ENCODE measurements around the gene ATP6V1B1.

DNA sequence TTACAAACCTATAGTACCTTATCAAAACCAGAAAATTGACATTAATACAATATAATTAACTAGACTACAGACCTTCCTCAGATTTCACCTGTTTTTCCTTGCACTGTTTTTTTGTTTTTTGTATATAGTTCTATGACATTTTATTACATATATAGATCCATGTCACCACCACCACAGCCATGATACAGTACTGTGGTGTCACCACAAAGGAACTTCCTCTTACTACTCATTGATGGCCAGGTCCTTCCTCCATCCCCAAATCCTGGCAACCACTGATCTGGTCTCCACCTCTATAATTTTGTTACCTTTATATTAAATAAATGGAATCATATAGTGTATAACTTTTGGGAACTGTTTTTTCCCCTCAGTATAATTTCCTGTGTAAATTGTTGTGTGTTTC lies 19.4 kb upstream of the ATP6V1B1 start:
- TF ChIP-seq, protein P1, sequence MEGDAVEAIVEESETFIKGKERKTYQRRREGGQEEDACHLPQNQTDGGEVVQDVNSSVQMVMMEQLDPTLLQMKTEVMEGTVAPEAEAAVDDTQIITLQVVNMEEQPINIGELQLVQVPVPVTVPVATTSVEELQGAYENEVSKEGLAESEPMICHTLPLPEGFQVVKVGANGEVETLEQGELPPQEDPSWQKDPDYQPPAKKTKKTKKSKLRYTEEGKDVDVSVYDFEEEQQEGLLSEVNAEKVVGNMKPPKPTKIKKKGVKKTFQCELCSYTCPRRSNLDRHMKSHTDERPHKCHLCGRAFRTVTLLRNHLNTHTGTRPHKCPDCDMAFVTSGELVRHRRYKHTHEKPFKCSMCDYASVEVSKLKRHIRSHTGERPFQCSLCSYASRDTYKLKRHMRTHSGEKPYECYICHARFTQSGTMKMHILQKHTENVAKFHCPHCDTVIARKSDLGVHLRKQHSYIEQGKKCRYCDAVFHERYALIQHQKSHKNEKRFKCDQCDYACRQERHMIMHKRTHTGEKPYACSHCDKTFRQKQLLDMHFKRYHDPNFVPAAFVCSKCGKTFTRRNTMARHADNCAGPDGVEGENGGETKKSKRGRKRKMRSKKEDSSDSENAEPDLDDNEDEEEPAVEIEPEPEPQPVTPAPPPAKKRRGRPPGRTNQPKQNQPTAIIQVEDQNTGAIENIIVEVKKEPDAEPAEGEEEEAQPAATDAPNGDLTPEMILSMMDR (IDR thresholded peaks at IDR 0.05): no peak
- no peak for TF ChIP-seq POLR2A (IDR thresholded peaks at IDR 0.05)

Data from esophagus squamous epithelium (tissue), 4 donors.